GM12878 (cell line): ENCODE measurements around the gene PPME1. TPM values are rescaled to one million over a fixed set of nuclear protein-coding genes. Genes with fewer than 3 reads are reported as not detected.
A peak's percentile ranks its signal among the peaks of the same experiment; 100 is the strongest.

Experiments used
- ATAC-seq: fragments of 200-7000 bp; cut with Tn5 transposase; 3 replicates; pipeline ENCODE4 v1.9.1; 2020; ENCODE audit warnings: mild to moderate bottlenecking, moderate library complexity
- BruUV-seq: library from RNA; stranded (reverse); fragments of 400-500 nt; replicated peaks from 2 replicates; lab custom pipeline; 2021; lab: Mats Ljungman, UMichigan
- CTCF ChIA-PET: fragments of 300-600 bp; sonication (Branson Sonifier 250); formaldehyde crosslinking; extraction: SDS; loops from one replicate; lab custom pipeline; 2021; ENCODE audit warnings: inconsistent platforms; lab: Yijun Ruan, JAX
- POLR2A ChIA-PET: fragments of 350-600 bp; formaldehyde crosslinking; extraction: SDS; loops from one replicate; lab custom pipeline; 2021; ENCODE audit warnings: inconsistent platforms; lab: Charles Lee
- RAD21 ChIA-PET: fragments of 300-600 bp; sonication (Branson Sonifier 250); formaldehyde crosslinking; loops from one replicate; lab custom pipeline; 2023; ENCODE audit warnings: antibody characterized with exemption; ENCODE audit not compliant: unreplicated experiment; lab: Charles Lee
- SMC1A ChIA-PET: fragments of 300-600 bp; sonication (Branson Sonifier 250); formaldehyde crosslinking; loops from one replicate; lab custom pipeline; 2023; ENCODE audit not compliant: unreplicated experiment, uncharacterized antibody; lab: Charles Lee
- DNase-seq: peaks from one replicate; pipeline ENCODE4 v3.0.0-alpha.2; 2011; ENCODE audit warnings: low read depth, low spot score
- FAIRE-seq: peaks from 3 replicates; lab custom pipeline; 2011; peaks lifted over from hg19 to GRCh38; lab: Jason Lieb, UNC
- H2AFZ ChIP-seq: 2 replicates; pipeline ENCODE4 v1.6.0; 2011; ENCODE audit warnings: low read depth, low read length, control low read depth; ENCODE audit not compliant: control insufficient read depth
- H3K27ac ChIP-seq: 2 replicates; pipeline ENCODE4 v1.5.1; 2011; ENCODE audit warnings: control low read depth; ENCODE audit not compliant: control insufficient read depth, insufficient read depth
- H3K27me3 ChIP-seq, 2 experiments: replicated peaks in 1 of 2; 2 replicates each; pipeline versions ENCODE4 v1.6.0 to v1.6.1; 2011; ENCODE audit warnings: low read length in 1 of 2; ENCODE audit not compliant: control insufficient read depth in 2 of 2, insufficient read depth in 2 of 2
- H3K36me3 ChIP-seq, 2 experiments: 2 replicates each; pipeline ENCODE4 v1.5.1; 2011; ENCODE audit warnings: low read length in 1 of 2; ENCODE audit not compliant: control insufficient read depth in 2 of 2, insufficient read depth in 2 of 2
- H3K4me1 ChIP-seq: 2 replicates; pipeline ENCODE4 v1.6.1; 2011; ENCODE audit warnings: mild to moderate bottlenecking, low read length, moderate library complexity, mixed read lengths; ENCODE audit not compliant: control insufficient read depth, insufficient read depth
- H3K4me2 ChIP-seq: 2 replicates; pipeline ENCODE4 v1.6.0; 2011; ENCODE audit warnings: control low read depth; ENCODE audit not compliant: control insufficient read depth, insufficient read depth
- H3K4me3 ChIP-seq: fragments of 200-600 bp; sonication (generic); 2 replicates; pipeline ENCODE4 v1.5.1; 2016
- H3K79me2 ChIP-seq: 2 replicates; pipeline ENCODE4 v1.6.0; 2011; ENCODE audit warnings: low read length; ENCODE audit not compliant: control insufficient read depth, insufficient read depth
- H3K9ac ChIP-seq: 2 replicates; pipeline ENCODE4 v1.8.0; 2011; ENCODE audit warnings: low read length, control low read depth, mixed read lengths; ENCODE audit not compliant: control insufficient read depth, insufficient read depth
- H3K9me3 ChIP-seq: replicated peaks from 3 replicates; pipeline ENCODE4 v1.5.1; 2011; ENCODE audit warnings: mild to moderate bottlenecking, low read length; ENCODE audit not compliant: control insufficient read depth, insufficient read depth
- H4K20me1 ChIP-seq: 2 replicates; pipeline ENCODE4 v1.6.0; 2011; ENCODE audit not compliant: control insufficient read depth, insufficient read depth
- BCL11A ChIP-seq: IDR thresholded peaks from 2 replicates; pipeline ENCODE4 v1.6.1; 2011; ENCODE audit warnings: low read depth, low read length
- CTCF ChIP-seq, 3 experiments: IDR thresholded peaks in 2 of 3; conservative IDR thresholded peaks in 1 of 3; 2 replicates each; pipeline ENCODE4 v1.5.1; 2011; ENCODE audit warnings: low read depth in 3 of 3, low read length in 3 of 3, mild to moderate bottlenecking in 3 of 3, control low read depth in 2 of 3, moderate library complexity in 2 of 3, inconsistent platforms in 1 of 3, mixed read lengths in 1 of 3; ENCODE audit not compliant: control insufficient read depth in 2 of 3, insufficient read depth in 1 of 3; ENCODE audit errors: extremely low read depth in 1 of 3
- MTA3 ChIP-seq: IDR thresholded peaks from 2 replicates; pipeline ENCODE4 v1.6.1; 2012; ENCODE audit warnings: low read length, inconsistent platforms, borderline replicate concordance
- POLR2A ChIP-seq: IDR thresholded peaks from 2 replicates; pipeline ENCODE4 v1.6.1; 2011; ENCODE audit warnings: low read depth, mild to moderate bottlenecking, low read length
- RELA ChIP-seq: fragments of 450-650 bp; IDR thresholded peaks from 2 replicates; pipeline ENCODE4 v1.8.0; 2014; ENCODE audit warnings: borderline replicate concordance; ENCODE audit not compliant: partially characterized antibody
- SIN3A ChIP-seq: IDR thresholded peaks from 2 replicates; pipeline ENCODE4 v1.6.1; 2012; ENCODE audit warnings: low read depth, low read length, improper control_type of control experiment
- SP1 ChIP-seq: IDR thresholded peaks from one replicate; pipeline ENCODE4 v1.6.1; 2011; ENCODE audit warnings: low read depth, low read length
- YY1 ChIP-seq: IDR thresholded peaks from 2 replicates; pipeline ENCODE4 v1.6.1; 2011; ENCODE audit warnings: low read depth, mild to moderate bottlenecking, low read length
- ZBTB40 ChIP-seq: fragments of 450-650 bp; IDR thresholded peaks from 2 replicates; pipeline ENCODE4 v1.6.1; 2016; ENCODE audit warnings: mild to moderate bottlenecking, moderate library complexity, borderline replicate concordance
- ZNF274 ChIP-seq: IDR thresholded peaks from one replicate; pipeline ENCODE4 v1.8.0; 2011; ENCODE audit not compliant: insufficient read length, insufficient read depth
- WGBS: methylation state at CpG from one replicate; pipeline ENCODE4 v1.1.6; 2016; ENCODE audit warnings: low lambda C conversion rate; ENCODE audit not compliant: insufficient replicate concordance, insufficient coverage; ENCODE audit errors: missing lambda C conversion rate; 5-methylcytosine and 5-hydroxymethylcytosine counted together
- in situ Hi-C: fragments of 300-500 bp; cut with MboI; formaldehyde crosslinking; loops from 9 replicates; pipeline ENCODE4 v1.14.3; 2018; ENCODE audit warnings: mixed read lengths
- intact Hi-C: fragments of 100-400 bp; cut with micrococcal nuclease; formaldehyde crosslinking; loops from one replicate; pipeline ENCODE4 v1.14.2; 2022; ENCODE audit not compliant: unreplicated experiment
- polyA plus RNA-seq, 11 experiments: library from polyadenylated mRNA; depleted of rRNA in 4 of 11; unstranded in 6 of 11; stranded (reverse) in 5 of 11; fragments of >200 nt; fragmentation: Nextera tagmentation in 4 of 11; fragmentation: Illumina TruSeq in 1 of 11; extraction: Ambion mirVana in 4 of 11; extraction: Trizol in 1 of 11; gene quantifications; 1 replicate in 1 of 11; 2 replicates in 10 of 11; pipeline versions ENCODE4 v1.2.1 to v1.2.3, GENCODE V29; 2011 to 2016; ENCODE audit warnings: inconsistent platforms in 2 of 11, missing spikeins in 2 of 11, low read depth in 1 of 11
- total RNA-seq, 4 experiments: library from RNA; depleted of rRNA in 3 of 4; stranded (reverse); fragments of >200 nt in 3 of 4; fragmentation: Illumina TruSeq in 1 of 4; extraction: Trizol in 1 of 4; gene quantifications; 2 replicates each; pipeline versions ENCODE4 v1.2.1 to v1.2.3, GENCODE V29; 2013 to 2021

PPME1 gene
- total and polyA plus RNA-seq, 10 of the 15 experiments (the other 5 are each of a cell fraction or from before 2014, with no cell fraction given), result 3.1 to 51.4 (median 20.8) TPM

GRCh38 chr11:74226907-74227306, 55.8 kb downstream of the PPME1 start:
- no peaks in the 10 kb centered on the region for H3K27me3 ChIP-seq
- H3K4me3 ChIP-seq, result no peak overlapping the region
- TF ChIP-seq CTCF (IDR thresholded peaks at IDR 0.05 in 2 of 3, conservative IDR thresholded peaks at IDR 0.05 in 1 of 3; ENCODE audit: control insufficient read depth in 2 of 3, extremely low read depth in 1 of 3, insufficient read depth in 1 of 3, low read depth in 3 of 3, low read length in 3 of 3), result peak in 1 of 3 experiments; percentile 15; a peak in 1 of 6 replicates
- no peak for TF ChIP-seq BCL11A
- in situ Hi-C loops (no loop called here), intact Hi-C loops (no loop called here)
- H3K9me3 ChIP-seq, result peaks cover 2% of the 10 kb centered on the region; the same call in 2 of the 3 replicates
- H3K9ac ChIP-seq, result no peak overlapping the region
- ChIA-PET RAD21 (no interaction called here), POLR2A (interaction anchor here (0.5 kb wide), 2 partner anchors 12 to 122 kb away, joined by 3 to 4 read pairs; no protein-coding TSS in a partner anchor), CTCF (no interaction called here), SMC1A (interaction anchor here (1.7 kb wide), 1 partner anchor 29 kb away, joined by 3 read pairs; no protein-coding TSS in a partner anchor)
- H4K20me1 ChIP-seq, result no peaks in the 10 kb centered on the region
- no TSS peak for BruUV-seq
- H3K36me3 ChIP-seq, result peaks cover 0 to 3% of the 10 kb centered on the region in 2 experiments; a peak in 1 of 4 replicates
- H3K4me2 ChIP-seq, result no peak overlapping the region
- FAIRE-seq (no peak), ATAC-seq (no peak; the same call in 2 of the 3 replicates), DNase-seq (no peak)
- H3K27ac ChIP-seq, result no peak overlapping the region
- no peaks in the 10 kb centered on the region for H3K4me1 ChIP-seq
- no peaks in the 10 kb centered on the region for H3K79me2 ChIP-seq
- H2AFZ ChIP-seq, result no peak overlapping the region
- 97% methylated on average over 2 of the region's 2 CpGs for WGBS

- Histone ChIP-seq H3K9ac (no peak overlapping the region), H2AFZ (no peak overlapping the region), H3K4me1 (no peaks in the 10 kb centered on the region), H3K79me2 (no peaks in the 10 kb centered on the region), H3K4me2 (no peak overlapping the region), H3K9me3 (no peaks in the 10 kb centered on the region), H3K4me3 (no peak overlapping the region), H3K27ac (no peak overlapping the region), H3K36me3 (peaks cover 0 to 11% of the 10 kb centered on the region in 2 experiments; a peak in 1 of 4 replicates), H4K20me1 (no peaks in the 10 kb centered on the region), H3K27me3 (no peaks in the 10 kb centered on the region)
- ChIA-PET POLR2A (interaction anchor here (0.6 kb wide), 2 partner anchors 63 to 261 kb away, joined by 4 read pairs; no protein-coding TSS in a partner anchor), CTCF (interaction anchor here (0.8 kb wide), 1 partner anchor 23 kb away, joined by 4 read pairs; no protein-coding TSS in a partner anchor), SMC1A (interaction anchor here (0.6 to 1.2 kb wide), 3 partner anchors 14 to 639 kb away, joined by 3 to 4 read pairs (median 3); partner anchors contain the start of genes C2CD3 and PPME1), RAD21 (interaction anchor here (0.7 kb wide), 1 partner anchor 152 kb away, joined by 3 read pairs; no protein-coding TSS in a partner anchor)
- no TSS peak for BruUV-seq
- intact Hi-C loops, result no loop called here
- DNase-seq, result no peak
- WGBS, result 89% methylated on average over 5 of the region's 6 CpGs
- in situ Hi-C loops, result no loop called here
- no peak for ATAC-seq
- no peak for FAIRE-seq
- TF ChIP-seq YY1 (no peak), ZBTB40 (no peak), POLR2A (no peak), MTA3 (no peak), RELA (no peak), SP1 (no peak), ZNF274 (no peak), SIN3A (no peak)
These were observed 61.3 kb downstream of the PPME1 start for GRCh38 chr11:74232311-74232950.
